Colonic mucosa (tissue), 4 donors: ENCODE results near the gene RBM42. TPM values are rescaled to one million over a fixed set of nuclear protein-coding genes. Genes with fewer than 3 reads are reported as not detected.

Experiments
- DNase-seq: peaks from one replicate; pipeline ENCODE4 v3.0.0-alpha.2; 2020
- H3K27ac ChIP-seq: fragments of 200-600 bp; one replicate; pipeline ENCODE4 v1.8.0; 2021
- H3K27me3 ChIP-seq: fragments of 200-600 bp; one replicate; pipeline ENCODE4 v1.8.0; 2021
- H3K36me3 ChIP-seq: fragments of 200-600 bp; one replicate; pipeline ENCODE4 v1.8.0; 2021
- H3K4me1 ChIP-seq: fragments of 200-600 bp; one replicate; pipeline ENCODE4 v1.8.0; 2021; ENCODE audit warnings: mild to moderate bottlenecking
- H3K4me3 ChIP-seq: fragments of 200-600 bp; one replicate; pipeline ENCODE4 v1.8.0; 2021
- H3K9ac ChIP-seq, 2 donors: one replicate each; pipeline ENCODE4 v1.7.0; 2013; ENCODE audit warnings: control low read depth in 2 of 2, low read depth in 2 of 2, low read length in 2 of 2
- H3K9me3 ChIP-seq: fragments of 200-600 bp; one replicate; pipeline ENCODE4 v1.8.0; 2021
- intact Hi-C: fragments of 100-400 bp; cut with DNase I; formaldehyde crosslinking; loops from one replicate; pipeline ENCODE4 v1.14.1; 2022
- total RNA-seq, 2 donors: library from RNA; stranded (reverse); fragmentation: NEBNext Ultra II Directional in 1 of 2; extraction: Animal tissue kit (Norgen Biotek cat#: 25700) in 1 of 2; gene quantifications; one replicate each; pipeline ENCODE4 v1.2.1, GENCODE V29; 2021
- TF ChIP-seq, protein P1 (sequence below): fragments of 200-600 bp; IDR thresholded peaks from one replicate; pipeline ENCODE4 v1.8.0; 2022; ENCODE audit warnings: antibody characterized with exemption, mild to moderate bottlenecking
- donor health status: healthy.
- donor health status: DM: no; HTN: no; CAD: no.
- donor health status: DM: no; HTN: no; CAD: no.

Gene RBM42
- total RNA-seq, 2 donors from 2014 or later: 73.5 to 117 TPM

GRCh38 chr19:35669974-35670373 is 41.1 kb downstream of the RBM42 start:
- Histone ChIP-seq H3K9me3 (no peaks in the 10 kb centered on the region), H3K27me3 (peaks cover 18% of the 10 kb centered on the region), H3K27ac (no peak overlapping the region), H3K9ac (no peak overlapping the region), H3K36me3 (no peaks in the 10 kb centered on the region), H3K4me1 (no peaks in the 10 kb centered on the region), H3K4me3 (no peak overlapping the region)
- intact Hi-C loops: no loop called here
- no peak for DNase-seq
- TF ChIP-seq, protein P1, sequence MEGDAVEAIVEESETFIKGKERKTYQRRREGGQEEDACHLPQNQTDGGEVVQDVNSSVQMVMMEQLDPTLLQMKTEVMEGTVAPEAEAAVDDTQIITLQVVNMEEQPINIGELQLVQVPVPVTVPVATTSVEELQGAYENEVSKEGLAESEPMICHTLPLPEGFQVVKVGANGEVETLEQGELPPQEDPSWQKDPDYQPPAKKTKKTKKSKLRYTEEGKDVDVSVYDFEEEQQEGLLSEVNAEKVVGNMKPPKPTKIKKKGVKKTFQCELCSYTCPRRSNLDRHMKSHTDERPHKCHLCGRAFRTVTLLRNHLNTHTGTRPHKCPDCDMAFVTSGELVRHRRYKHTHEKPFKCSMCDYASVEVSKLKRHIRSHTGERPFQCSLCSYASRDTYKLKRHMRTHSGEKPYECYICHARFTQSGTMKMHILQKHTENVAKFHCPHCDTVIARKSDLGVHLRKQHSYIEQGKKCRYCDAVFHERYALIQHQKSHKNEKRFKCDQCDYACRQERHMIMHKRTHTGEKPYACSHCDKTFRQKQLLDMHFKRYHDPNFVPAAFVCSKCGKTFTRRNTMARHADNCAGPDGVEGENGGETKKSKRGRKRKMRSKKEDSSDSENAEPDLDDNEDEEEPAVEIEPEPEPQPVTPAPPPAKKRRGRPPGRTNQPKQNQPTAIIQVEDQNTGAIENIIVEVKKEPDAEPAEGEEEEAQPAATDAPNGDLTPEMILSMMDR: no peak

GRCh38 chr19:35670686-35671085 is 41.9 kb downstream of the RBM42 start:
- Histone ChIP-seq H3K27ac (no peak overlapping the region), H3K4me1 (no peaks in the 10 kb centered on the region), H3K9me3 (no peaks in the 10 kb centered on the region), H3K9ac (no peak overlapping the region), H3K4me3 (no peak overlapping the region), H3K27me3 (peaks cover 18% of the 10 kb centered on the region), H3K36me3 (no peaks in the 10 kb centered on the region)
- TF ChIP-seq, protein P1: no peak
- no peak for DNase-seq
- intact Hi-C loops: no loop called here

DNA sequence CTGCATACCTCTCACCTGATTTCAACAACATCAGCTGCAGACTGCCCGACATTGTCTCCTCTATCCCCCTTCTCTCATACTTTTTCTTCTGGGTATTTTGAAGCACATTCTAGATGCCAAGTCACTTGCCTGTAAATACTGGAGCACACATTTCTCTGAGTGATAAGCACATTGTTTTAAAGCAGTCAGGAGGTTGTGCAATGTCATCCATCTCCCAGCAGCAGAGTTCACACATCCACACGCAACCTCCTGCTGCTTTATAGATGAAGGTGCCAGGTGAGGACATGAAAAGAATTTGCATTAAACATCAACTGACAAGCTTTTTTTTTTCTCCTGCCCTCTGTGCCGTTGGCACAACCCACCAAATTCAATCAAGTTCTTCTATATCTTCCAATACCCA is 43.0 kb downstream of the RBM42 start:
- no peak for DNase-seq
- Histone ChIP-seq H3K9ac (no peak overlapping the region), H3K36me3 (no peaks in the 10 kb centered on the region), H3K9me3 (no peaks in the 10 kb centered on the region), H3K27ac (no peak overlapping the region), H3K27me3 (peaks cover 18% of the 10 kb centered on the region), H3K4me1 (no peaks in the 10 kb centered on the region), H3K4me3 (no peak overlapping the region)
- intact Hi-C loops: no loop called here
- TF ChIP-seq, protein P1: no peak

DNA sequence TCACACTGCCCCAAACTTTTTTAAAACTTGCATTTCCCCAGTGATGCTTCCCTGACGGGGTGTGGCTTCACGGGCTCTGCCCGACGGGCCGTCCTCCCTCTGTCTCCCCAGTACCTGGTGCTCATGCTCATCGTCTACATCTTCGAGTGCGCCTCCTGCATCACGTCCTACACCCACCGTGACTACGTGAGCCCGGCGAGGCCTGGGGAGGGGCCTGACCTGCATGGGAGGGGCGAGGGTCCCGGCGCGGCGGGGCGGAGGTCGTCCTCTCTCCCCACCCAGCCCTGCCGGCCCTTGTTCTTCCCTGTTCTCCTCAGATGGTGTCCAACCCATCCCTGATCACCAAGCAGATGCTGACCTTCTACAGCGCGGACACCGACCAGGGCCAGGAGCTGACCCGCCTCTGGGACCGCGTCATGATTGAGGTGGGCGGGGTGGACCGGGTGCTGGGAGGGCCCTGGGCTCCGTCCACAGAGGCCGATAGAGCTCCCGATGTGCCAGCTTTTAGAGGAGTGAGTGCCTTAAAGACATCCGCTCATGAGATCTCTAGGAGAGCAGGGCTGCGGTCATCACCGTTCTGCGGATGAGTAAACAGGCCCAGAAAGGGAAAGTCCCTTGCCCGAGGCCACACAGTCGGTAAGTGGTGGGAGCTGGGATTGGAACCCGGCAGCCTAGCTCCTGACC is 44.4 kb downstream of the RBM42 start:
- no peak for DNase-seq
- Histone ChIP-seq H3K4me1 (no peaks in the 10 kb centered on the region), H3K27ac (no peak overlapping the region), H3K4me3 (peak overlapping the region; percentile 28), H3K9me3 (no peaks in the 10 kb centered on the region), H3K27me3 (peaks cover 18% of the 10 kb centered on the region), H3K9ac (no peak overlapping the region), H3K36me3 (no peaks in the 10 kb centered on the region)
- TF ChIP-seq, protein P1: no peak
- intact Hi-C loops: no loop called here

DNA sequence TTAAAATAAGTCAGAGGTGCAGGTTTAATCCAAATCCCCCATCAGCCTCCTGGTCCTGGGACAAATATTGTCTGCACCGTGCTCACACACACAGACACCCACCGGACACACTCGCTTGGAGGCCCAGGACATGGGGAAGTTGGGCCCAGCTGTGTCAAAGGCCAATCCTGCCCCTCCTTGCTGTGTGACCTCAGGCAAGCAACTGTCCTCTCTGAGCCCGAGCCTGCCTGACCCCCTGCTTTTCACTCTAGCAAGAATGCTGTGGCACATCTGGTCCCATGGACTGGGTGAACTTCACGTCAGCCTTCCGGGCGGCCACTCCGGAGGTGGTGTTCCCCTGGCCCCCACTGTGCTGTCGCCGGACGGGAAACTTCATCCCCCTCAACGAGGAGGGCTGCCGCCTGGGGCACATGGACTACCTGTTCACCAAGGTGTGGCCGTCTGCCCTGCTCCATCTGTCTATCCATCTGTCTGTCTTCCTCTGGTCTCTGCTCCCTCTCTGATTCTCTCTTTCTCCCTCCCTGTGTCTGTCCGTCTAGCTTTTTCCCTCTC is 46.8 kb downstream of the RBM42 start:
- H3K4me1 ChIP-seq: no peaks in the 10 kb centered on the region
- no peak overlapping the region for H3K27ac ChIP-seq
- TF ChIP-seq, protein P1: no peak
- H3K9ac ChIP-seq: no peak overlapping the region
- no peaks in the 10 kb centered on the region for H3K9me3 ChIP-seq
- H3K27me3 ChIP-seq: peaks cover 18% of the 10 kb centered on the region
- no peaks in the 10 kb centered on the region for H3K36me3 ChIP-seq
- H3K4me3 ChIP-seq: no peak overlapping the region
- no peak for DNase-seq
- intact Hi-C loops: no loop called here

Other genes starting within 250 kb of the RBM42 start
- gene FFAR2, start 180.8 kb upstream of the RBM42 start, total RNA-seq: under 1 TPM; 0.22 to 0.82 TPM
- gene KRTDAP, start 138.6 kb upstream of the RBM42 start, total RNA-seq: not detected
- gene DMKN, start 115.4 kb upstream of the RBM42 start, total RNA-seq: 10 to 100 TPM; 12.8 to 14.6 TPM
- gene SBSN, start 100.7 kb upstream of the RBM42 start, total RNA-seq: not detected
- not detected for gene GAPDHS, start 95.6 kb upstream of the RBM42 start, total RNA-seq
- gene TMEM147, start 83.4 kb upstream of the RBM42 start, total RNA-seq: 100 to 1,000 TPM in 1 of 2 donors, 10 to 100 TPM in 1; 49.6 to 114 TPM
- not detected for gene ATP4A, start 65.4 kb upstream of the RBM42 start, total RNA-seq
- gene PMIS2, start 42.9 kb upstream of the RBM42 start, total RNA-seq: not detected
- 10 to 100 TPM in 1 of 2 donors, 1 to 10 TPM in 1; 5.0 to 17.0 TPM for gene HAUS5, start 16.3 kb upstream of the RBM42 start, total RNA-seq
- 1 to 10 TPM; 1.4 to 1.9 TPM for gene ETV2, start 12.7 kb downstream of the RBM42 start, total RNA-seq
- 100 to 1,000 TPM; 761 to 820 TPM for gene COX6B1, start 19.3 kb downstream of the RBM42 start, total RNA-seq
- not detected for gene UPK1A, start 37.5 kb downstream of the RBM42 start, total RNA-seq
- under 1 TPM in 1 of 2 donors, not detected in 1; 0.32 TPM for gene ZBTB32, start 75.5 kb downstream of the RBM42 start, total RNA-seq
- gene KMT2B, start 89.0 kb downstream of the RBM42 start, total RNA-seq: 10 to 100 TPM; 32.1 to 46.9 TPM
- gene IGFLR1, start 113.4 kb downstream of the RBM42 start, total RNA-seq: 1 to 10 TPM; 5.4 to 6.9 TPM
- 10 to 100 TPM; 14.9 to 18.7 TPM for gene U2AF1L4, start 116.4 kb downstream of the RBM42 start, total RNA-seq
- gene PSENEN, start 116.6 kb downstream of the RBM42 start, total RNA-seq: 10 to 100 TPM; 73.8 to 87.4 TPM
- 1 to 10 TPM; 5.1 to 7.5 TPM for gene LIN37, start 119.5 kb downstream of the RBM42 start, total RNA-seq
- gene HSPB6, start 128.0 kb downstream of the RBM42 start, total RNA-seq: 10 to 100 TPM in 1 of 2 donors, 1 to 10 TPM in 1; 6.3 to 23.6 TPM
- 10 to 100 TPM; 17.1 to 26.9 TPM for gene PROSER3, start 129.1 kb downstream of the RBM42 start, total RNA-seq
- 10 to 100 TPM in 1 of 2 donors, 1 to 10 TPM in 1; 6.0 to 25.0 TPM for gene ARHGAP33, start 146.5 kb downstream of the RBM42 start, total RNA-seq
- not detected for gene PRODH2, start 183.8 kb downstream of the RBM42 start, total RNA-seq
- not detected for gene NPHS1, start 223.5 kb downstream of the RBM42 start, total RNA-seq
- gene KIRREL2, start 227.9 kb downstream of the RBM42 start, total RNA-seq: under 1 TPM in 1 of 2 donors, not detected in 1; 0.13 TPM
- 1 to 10 TPM; 2.6 to 3.7 TPM for gene APLP1, start 239.5 kb downstream of the RBM42 start, total RNA-seq